GM18861 (cell line): ENCODE results near the gene FAM241A.
"Not testable (repeated sequence)": the region's sequence is repeated elsewhere in the genome, so short reads cannot be mapped to it uniquely, and the experiment has no call there.

Experiments used
- ATAC-seq: cut with Tn5 transposase; IDR thresholded peaks from one replicate; pipeline ENCODE4 v1.9.1; 2021; ENCODE audit not compliant: unreplicated experiment

FAM241A gene

DNA sequence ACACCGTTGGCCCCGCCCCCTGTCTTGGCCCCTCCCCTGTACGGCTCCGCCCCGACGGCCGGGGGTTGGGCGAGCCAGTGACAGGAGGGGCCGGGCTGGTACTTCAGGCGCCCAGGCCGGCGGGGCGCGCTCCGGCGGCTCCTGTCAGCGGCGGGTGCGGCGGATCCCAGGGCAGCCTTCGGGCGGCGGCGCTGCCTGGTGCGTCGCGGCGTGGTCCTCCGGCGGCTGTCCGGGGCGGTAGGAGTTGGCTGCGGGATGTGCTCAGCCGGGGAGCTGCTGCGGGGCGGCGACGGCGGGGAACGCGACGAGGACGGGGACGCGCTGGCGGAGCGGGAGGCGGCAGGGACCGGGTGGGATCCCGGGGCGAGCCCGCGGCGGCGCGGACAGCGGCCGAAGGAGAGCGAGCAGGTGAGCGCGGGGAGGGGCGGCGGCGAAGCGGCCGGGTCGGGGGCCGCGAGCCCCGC is at the start of gene FAM241A:
FAM241A (plus strand) TSS at position 129 of the 464 bp plus-strand sequence; CDS start at position 256, 127 bp downstream.
- peak; percentile 69 for ATAC-seq

DNA sequence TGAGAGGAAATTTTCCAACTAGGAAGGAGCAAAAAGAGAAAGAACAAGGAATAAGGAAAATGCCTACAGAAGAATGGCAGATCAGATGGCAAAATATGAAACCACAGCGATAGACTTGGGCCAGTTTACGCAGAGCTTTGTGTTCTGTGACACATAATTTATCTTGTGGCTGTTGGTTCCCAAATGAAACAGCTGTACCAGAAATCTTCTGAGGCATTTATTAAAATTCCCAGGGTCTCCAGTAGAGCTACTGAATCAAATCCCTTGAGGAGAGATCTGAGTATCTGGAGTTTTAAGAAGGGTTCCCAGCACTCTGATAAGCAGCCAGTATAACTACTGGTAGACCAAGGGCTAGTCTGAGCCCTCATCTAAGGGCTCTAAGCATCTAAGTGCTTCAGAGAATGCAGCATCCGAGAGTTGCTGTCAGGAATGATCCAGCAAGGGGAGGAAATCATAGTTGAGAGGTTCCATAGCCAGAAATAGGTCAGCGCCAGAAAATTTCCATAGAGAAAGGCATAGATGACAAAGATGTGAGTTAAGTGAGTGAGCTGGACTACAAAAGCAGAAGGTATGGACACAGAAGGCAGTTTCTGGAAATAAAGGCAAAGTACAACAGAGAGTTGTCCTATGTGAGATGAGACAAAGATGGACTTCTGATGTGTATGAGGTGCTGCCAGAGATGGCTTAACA is 46.3 kb upstream of the FAM241A start:
- no peak for ATAC-seq

DNA sequence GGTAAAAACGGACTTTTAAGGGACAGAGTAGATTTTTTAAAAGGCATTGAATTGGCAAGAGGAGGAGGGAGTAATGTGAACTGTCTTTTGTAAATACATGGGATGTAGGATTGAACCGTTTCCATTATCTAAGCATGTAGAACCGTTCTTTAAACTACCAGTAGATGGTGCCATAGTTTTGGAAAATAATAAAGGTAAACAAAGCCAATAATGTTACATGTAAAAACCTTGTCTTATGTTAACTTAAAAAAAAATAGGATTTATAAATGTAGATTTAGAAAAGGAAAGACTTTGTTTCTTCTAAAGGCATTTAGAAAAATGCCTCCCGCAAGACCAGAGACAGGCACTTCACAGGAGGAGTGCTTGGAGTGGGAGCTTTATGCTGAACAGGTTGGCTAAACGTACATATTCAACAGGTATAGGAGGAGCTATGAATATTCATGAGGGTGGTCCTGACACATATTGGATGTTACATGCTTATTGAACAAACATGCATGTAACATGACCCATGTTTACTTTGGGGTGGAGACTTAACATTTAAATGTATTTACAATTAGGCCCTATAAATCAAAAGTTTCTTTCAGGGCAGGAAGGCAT is 45.5 kb upstream of the FAM241A start:
- peak; percentile 70 for ATAC-seq

- ATAC-seq, result no peak
Observed at GRCh38 chr4:112102875-112103370, 42.3 kb upstream of the FAM241A start.

GRCh38 chr4:112105201-112105969 is 39.9 kb upstream of the FAM241A start:
- ATAC-seq, result no peak

DNA sequence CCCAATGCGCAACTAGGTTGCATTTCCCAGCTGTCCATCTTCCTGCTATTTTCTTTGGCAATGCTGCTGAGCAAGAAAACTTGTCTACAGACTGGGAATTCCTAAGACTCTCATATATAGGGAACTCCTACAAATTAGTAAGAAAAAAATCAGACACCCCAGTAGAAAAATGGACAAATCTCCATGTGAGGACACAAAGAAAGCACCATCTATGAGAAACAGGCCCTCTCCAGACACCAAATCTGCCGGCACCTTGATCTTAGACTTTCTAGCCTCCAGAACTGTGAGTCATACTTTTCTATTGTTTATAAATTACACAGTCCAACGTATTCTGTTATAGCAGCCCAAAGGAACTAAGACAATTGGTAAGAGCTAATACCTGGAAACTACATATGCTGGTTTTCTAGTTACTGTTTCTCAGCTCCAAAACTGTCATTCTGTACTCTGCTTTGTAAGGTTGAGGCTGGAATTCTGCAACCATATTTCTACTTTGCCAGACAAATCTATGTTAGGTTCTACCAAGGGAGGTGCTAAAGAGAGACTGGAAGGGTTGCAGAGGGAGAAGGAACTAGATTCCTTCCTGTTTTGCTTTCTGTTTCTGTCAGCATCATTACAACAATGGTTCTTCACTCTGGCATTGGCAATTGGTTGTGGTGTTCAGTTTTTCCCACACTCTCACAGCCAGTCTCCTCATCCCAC is 35.7 kb upstream of the FAM241A start:
- ATAC-seq, result no peak

DNA sequence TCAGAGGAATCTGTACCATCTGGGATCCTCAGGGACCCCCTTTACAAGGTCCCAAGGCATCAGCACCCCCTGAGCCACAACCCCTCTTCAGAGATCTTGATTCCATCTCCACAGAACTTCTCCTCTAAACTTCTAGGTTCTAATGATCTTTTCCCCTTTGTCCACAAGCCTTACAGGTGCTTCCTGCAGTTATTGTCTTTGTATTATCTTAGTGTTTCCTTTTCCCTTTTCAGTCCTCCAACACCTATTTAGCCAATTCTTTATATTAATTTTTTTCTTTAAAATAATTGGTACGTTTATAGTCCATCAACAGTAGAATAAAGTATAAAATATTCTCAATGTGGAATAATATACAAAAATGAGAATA is 35.2 kb upstream of the FAM241A start:
- no peak for ATAC-seq

GRCh38 chr4:112111306-112111705 is 33.9 kb upstream of the FAM241A start:
- ATAC-seq, result no peak

- ATAC-seq, result not testable (repeated sequence)
Observed at GRCh38 chr4:112112095-112112494, 33.2 kb upstream of the FAM241A start.

DNA sequence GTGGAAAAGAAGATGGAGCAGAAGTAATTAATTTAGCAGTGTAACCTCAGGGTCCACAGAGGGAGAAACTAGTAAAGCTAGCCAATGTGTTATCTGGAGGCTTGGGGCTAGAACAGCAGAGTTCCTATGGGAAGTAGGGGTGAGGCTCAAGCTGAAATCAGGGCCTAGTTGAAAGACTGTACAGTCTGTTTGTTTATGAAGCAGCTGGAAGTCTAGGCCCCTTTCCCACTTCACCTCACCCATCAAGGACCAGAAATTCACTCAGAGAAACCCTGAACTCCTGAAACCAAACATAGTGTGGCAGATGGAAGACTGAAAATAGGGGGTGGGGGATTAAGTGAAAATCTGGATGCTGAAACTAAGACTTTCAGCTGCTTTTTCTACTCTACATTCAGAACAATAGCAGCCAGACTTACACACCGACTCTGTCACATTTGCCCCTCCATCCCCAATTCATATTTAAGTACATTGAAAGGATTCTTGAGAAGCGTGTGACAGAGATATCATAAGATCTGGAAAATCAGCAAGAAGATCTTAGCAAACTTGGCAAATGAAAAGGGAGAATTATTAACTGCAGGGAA is 32.6 kb upstream of the FAM241A start:
- ATAC-seq, result no peak

- ATAC-seq, result no peak
Observed at GRCh38 chr4:112113864-112114263, 31.4 kb upstream of the FAM241A start.

GRCh38 chr4:112114452-112114851 is 30.8 kb upstream of the FAM241A start:
- no peak for ATAC-seq

DNA sequence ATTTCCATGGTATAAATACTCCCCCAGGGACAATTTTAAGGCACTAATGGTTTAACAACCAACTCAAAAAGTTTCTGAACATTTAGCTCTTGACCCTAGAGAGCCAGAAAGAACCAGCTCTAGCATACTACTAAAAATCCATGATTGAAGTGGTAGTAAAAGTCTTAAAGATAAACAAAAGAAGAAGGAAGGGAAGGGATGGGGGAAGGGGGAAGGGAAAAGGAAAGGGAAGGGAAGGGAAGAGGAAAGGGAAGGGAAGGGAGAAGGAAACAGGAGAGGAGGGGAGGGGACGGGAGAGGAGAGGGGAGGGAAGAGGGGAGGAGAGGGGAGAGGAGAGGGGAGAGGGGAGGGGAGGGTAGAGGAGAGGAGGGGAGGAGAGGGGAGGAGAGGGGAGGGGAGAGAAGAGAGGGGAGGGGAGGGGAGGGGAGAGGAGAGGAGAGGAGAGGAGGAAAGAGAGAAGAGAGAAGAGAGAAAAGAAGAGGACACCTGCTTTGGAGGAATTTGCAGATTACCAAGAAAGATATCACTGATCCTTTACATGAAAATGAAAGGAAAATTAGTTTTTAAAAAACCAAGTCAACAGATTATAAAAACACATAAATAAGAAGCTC is 26.4 kb upstream of the FAM241A start:
- no peak for ATAC-seq

GRCh38 chr4:112119353-112119783 is 25.9 kb upstream of the FAM241A start:
- ATAC-seq, result peak; percentile 77

DNA sequence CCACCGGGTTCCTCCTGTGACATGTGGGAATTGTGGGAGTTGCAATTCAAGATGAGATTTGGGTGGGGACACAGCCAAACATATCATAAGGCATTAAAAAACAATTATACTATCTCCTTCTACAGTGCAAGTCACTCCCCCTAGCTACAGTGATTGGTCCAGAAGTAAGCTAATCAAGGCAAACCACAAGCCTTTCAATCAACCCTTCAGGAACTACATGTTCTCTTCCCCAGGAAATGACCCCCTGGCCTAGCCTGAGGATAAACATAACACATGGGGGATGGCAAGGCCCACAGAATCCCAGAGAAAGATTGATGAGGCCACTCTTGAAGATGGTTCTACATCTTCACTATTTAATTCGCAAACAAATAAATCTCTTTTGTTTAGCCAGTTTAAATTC is 25.2 kb upstream of the FAM241A start:
- no peak for ATAC-seq

DNA sequence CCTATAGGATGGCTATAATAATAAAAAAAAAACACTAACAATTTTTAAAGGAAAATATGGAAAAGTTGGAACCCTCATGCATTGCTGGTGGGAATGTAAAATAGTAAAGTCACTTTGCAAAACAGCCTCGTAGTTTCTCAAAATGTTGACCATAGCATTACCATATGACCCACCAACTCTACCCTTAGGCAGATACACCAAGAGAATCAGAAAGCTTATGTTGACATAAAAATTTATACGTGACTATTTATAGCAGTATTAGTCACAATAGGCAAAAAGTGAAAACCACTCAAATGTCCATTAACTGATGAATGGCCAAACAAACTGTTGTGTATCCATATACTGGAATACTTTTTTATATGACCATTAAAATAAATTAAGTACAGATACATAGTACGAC is 19.8 kb upstream of the FAM241A start:
- no peak for ATAC-seq

GRCh38 chr4:112127048-112127637 is 18.1 kb upstream of the FAM241A start:
- ATAC-seq, result no peak

DNA sequence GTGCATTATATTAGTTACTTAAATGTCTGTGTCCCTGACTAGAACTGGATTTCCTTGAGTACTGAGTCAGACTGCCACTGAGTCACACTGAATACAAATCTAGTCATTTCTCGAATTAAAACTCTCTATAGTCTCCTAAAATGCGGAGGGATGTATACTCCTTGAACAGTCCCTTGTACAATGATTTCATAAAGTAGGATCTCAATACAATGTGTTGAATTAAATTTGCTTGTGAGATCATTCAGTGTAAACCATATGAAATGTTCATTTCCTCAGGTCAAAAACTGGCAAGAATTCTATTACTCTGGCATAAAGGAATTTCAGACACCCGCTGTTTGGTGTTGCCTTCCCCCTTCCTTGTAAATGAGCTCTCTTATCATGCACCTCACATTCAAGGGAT is 17.5 kb upstream of the FAM241A start:
- ATAC-seq, result no peak

GRCh38 chr4:112128452-112128851 is 16.8 kb upstream of the FAM241A start:
- ATAC-seq, result peak; percentile 71

DNA sequence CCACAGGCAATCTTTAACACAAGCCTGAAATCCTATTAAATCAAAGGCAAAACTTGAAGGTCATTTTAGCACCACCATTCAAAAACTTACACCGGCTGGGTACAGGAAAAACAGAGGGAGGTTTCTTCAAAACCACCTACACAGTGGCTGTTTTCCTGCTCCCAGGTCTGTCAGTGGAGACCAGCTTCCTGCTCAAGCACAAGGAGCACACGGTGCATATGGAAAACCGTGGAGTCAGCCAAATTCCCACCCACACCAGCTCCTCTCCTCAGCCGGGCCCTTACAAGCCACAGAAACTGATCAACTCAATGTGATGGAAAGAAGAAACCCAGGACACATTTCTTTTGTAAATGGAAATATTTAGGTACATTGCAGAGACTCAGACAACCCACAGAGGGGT is 14.3 kb upstream of the FAM241A start:
- no peak for ATAC-seq
